B cell (primary cell): ENCODE data around the gene NEUROD2.

Source experiments
- CTCF ChIP-seq: fragments of 200-600 bp; IDR thresholded peaks from one replicate; pipeline ENCODE4 v1.8.0; 2022; ENCODE audit warnings: antibody characterized with exemption, mild to moderate bottlenecking
- EZH2 ChIP-seq: IDR thresholded peaks from 2 replicates; pipeline ENCODE4 v1.6.1; 2012; ENCODE audit warnings: borderline replicate concordance, low read depth, mild to moderate bottlenecking, moderate library complexity, low read length; ENCODE audit not compliant: insufficient read depth, poor library complexity, severe bottlenecking

- TF ChIP-seq CTCF = no peak
- no peak for TF ChIP-seq EZH2
Measured at GRCh38 chr17:39614545-39615157, 6.9 kb upstream of the NEUROD2 start.
